ENCODE measurements around the gene FREM3.
"Not testable (repeated sequence)": the region's sequence is repeated elsewhere in the genome, so short reads cannot be mapped to it uniquely, and the experiment has no call there.

FREM3 gene

DNA sequence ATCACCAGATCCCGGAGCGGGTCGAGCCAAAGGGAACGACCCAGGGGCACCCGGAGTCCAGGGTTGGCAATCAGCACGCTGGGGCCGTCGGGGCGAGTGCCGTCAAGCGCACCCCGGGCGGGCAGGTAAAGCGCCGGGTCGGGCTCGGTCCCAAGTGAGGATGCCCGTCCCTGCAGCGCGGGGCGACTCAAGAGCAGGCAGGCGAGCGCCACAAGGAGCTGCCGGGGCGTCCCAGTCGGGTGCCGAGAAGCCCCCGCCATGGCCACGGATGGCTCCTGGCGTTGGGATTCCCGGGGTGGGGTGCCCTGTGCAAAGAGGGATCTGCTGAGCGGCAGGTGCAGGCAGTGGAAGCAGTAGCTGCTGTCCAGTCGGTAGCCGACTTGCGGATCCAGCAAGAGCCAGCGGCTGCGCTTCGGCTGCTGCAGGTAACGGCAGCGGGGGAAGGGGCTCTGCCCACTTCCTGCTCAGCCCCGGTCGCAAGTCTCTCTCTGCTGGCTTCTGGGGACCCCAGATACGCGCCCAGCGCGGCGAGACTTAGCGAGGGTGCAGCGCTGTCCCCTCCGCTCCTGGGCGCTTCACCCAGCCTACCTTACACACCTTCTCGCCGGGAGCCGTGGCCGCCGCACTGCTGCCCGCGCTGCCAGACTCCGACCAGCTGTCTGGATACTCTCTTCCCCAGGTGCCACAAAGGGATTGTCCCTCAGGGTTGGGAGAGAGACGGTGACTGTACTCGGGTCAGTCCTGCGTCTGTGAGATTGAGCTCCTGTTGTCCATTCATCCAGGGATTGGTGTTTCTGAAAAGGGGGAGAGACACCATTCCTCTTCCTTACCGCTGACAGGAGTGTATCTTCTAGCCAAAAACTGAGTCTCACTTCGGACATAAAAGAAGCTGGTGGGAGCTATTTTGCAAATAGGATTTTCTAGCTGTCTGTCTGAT is at the start of gene FREM3:
TSS of gene FREM3 (minus strand) at position 260 of the 937 bp plus-strand sequence. CDS start at position 260, 0 bp downstream.
- no peak for DNase-seq (ENCODE audit: low spot score)

DNA sequence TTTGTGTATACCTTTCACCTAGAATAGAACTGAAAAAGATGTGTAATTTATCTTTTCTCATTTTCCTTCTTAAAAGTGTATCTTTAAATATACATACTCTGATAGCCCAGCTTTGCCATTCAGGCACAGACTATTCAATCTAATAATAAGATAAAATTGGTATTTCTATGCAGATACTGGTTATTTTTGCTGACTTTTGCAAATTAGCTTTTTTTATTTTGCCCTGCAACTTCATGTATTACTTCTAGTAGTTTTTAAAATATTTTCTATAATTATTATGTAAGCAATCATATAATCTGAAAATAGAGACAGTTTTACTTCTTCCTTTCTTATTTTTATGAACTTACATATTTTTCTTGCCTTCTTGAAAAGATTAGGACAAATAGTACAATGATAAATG is 45.4 kb upstream of the FREM3 start:
- DNase-seq (ENCODE audit: low spot score): no peak

GRCh38 chr4:143743591-143743990 is 43.1 kb upstream of the FREM3 start:
- DNase-seq (ENCODE audit: low spot score): no peak

DNA sequence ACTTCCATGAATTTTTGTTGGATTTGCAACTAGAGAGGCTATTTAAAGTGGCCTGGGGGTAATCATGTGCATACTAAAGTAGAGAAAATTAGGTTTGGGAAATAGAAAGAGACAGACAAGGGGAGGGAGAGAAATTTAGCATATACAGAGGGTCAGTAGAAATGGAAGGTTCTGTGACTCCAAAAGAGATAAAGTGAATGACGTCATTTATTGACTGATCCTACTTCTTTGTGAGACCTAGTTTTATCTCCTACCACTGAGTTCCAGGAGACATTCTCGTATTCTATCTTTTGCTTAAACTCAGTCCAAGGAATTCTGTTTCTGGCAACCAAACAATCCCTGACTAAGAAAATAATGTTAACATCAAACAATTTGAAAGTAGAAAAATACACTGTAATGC is 42.4 kb upstream of the FREM3 start:
- no peak for DNase-seq (ENCODE audit: low spot score)

- DNase-seq (ENCODE audit: low spot score): no peak
Observed at GRCh38 chr4:143736861-143737260, 36.4 kb upstream of the FREM3 start.

DNA sequence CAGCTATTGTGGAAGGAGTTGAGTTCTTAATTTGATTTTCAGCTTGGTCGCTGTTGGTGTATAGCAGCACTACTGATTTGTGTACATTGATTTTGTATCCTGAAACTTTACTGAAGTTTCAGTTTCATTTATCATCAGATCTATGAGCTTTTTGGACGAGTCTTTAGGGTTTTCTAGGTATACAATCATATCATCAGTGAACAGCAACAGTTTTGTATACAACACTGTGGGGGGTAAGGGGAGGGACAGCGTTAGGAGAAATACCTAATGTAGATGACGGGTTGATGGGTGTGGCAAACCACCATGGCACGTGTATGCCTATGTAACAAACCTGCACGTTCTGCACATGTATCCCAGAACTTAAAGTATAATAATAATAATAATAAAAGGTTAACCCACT is 35.6 kb upstream of the FREM3 start:
- DNase-seq (ENCODE audit: low spot score): not testable (repeated sequence)

DNA sequence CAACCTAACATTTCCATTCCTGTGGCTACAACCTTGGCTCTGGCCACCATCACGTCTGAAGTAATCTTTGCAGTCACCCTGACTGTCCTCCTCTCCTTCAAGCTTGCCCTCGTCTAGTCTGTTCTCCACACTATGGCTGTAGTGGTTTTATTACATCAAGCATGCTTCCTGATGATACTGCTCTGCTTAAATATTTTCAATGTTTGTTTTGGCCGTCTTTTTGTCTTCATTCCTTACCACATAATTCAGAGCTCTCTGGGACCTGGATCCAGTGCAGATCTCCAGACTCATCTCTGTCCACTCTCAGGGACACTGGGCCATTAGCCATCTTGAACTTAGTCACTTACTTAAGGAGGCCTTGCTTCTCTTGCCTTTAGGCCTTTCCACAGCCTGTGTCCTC is 27.7 kb upstream of the FREM3 start:
- DNase-seq (ENCODE audit: low spot score): no peak

- DNase-seq (ENCODE audit: low spot score): no peak
Observed at GRCh38 chr4:143726714-143727113, 26.2 kb upstream of the FREM3 start.

GRCh38 chr4:143721317-143721716 is 20.8 kb upstream of the FREM3 start:
- no peak for DNase-seq (ENCODE audit: low spot score)

- not testable (repeated sequence) for DNase-seq (ENCODE audit: low spot score)
Observed at GRCh38 chr4:143718748-143719147, 18.3 kb upstream of the FREM3 start.

DNA sequence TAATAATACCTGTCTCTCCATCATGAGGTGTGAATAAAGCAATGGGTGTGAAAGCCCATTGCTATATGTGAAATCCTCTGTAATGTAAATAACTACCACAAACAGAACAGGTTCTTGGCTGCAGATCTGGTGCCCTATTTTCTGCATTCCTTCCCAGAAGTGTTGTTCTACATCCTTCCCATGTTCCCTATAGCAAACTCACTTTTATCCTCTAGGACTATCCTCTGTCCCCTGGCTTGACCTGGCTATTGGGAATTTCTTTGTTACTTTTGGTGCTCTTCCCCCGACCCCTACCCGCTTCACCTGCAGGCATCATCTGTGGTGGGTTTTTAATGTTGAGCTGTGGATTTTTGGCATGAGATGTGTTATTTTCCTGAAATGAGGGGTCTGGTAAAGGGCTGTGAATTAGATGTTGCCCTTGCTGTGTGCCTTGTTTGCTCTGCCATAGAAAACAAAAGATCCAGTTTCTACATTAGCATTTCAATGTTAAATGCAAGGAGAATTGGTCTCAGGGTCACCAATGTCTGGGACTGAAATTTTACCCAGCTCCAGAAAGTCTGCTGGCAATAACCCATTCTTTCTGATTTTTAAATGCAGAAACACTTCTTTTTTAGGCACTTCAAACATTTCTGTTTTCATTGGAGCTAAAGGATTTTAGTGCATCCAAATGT is 13.6 kb upstream of the FREM3 start:
- no peak for DNase-seq (ENCODE audit: low spot score)

DNA sequence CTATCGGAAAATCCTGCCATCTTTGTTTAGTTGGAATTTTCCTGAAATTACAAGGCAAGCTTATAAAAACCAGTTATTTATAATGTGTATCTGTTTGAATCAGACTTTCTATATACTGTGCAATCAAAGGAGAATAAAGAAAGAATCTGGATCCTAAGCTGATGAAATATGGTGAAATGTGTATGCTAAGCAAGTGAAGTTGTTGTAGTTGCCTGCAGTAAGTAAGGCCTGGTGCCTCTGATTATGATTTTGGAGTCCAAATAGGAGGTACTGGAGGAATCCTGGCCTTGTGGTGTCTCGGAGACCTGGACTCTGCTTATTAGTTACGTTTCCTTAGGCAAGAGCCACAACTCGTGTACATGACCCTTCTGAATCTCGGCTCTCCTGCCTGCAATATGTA is 13.1 kb upstream of the FREM3 start:
- no peak for DNase-seq (ENCODE audit: low spot score)

GRCh38 chr4:143712155-143712550 is 11.7 kb upstream of the FREM3 start:
- no peak for DNase-seq (ENCODE audit: low spot score)

GRCh38 chr4:143711543-143712154 is 11.2 kb upstream of the FREM3 start:
- DNase-seq (ENCODE audit: low spot score): no peak

DNA sequence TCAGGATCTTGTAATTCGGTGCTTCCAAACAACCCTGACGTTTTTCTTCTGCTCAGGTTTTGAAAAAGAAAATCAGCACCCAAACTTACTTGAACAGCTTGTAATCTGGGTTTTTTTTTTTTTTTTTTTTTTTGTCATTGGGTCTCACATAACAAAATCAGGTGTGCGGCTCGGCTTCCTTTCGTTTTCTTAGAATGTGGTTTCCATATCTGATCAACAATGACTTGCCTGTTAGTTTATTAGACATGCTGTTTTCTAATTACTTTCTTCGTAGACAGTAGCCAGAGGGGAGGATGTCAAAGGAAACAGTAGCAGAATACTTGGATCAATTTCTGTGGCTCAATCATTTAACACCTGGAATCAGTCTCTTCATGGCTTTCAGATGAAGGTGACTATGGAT is 890 bp upstream of the FREM3 start:
- no peak for DNase-seq (ENCODE audit: low spot score)

DNA sequence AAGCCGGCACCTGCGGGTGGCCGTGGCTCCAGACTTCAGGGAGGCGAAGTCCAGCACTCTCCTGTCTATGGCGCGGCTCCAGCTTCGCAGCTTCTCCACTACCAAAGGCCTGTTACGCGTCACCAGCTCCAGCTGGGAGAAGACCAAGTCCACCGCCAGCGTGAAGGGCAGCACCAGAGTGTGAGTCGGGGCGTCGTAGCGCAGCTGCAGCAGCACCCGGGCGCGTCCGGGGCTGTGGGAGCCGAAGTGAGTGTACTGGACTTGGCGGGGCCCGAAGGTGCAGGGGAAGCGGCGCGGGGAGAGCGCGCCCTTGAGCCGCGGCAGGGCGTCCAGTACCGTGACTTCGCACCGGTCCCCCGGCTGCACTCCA is 444 bp downstream of the FREM3 start:
- no peak for DNase-seq (ENCODE audit: low spot score)

DNA sequence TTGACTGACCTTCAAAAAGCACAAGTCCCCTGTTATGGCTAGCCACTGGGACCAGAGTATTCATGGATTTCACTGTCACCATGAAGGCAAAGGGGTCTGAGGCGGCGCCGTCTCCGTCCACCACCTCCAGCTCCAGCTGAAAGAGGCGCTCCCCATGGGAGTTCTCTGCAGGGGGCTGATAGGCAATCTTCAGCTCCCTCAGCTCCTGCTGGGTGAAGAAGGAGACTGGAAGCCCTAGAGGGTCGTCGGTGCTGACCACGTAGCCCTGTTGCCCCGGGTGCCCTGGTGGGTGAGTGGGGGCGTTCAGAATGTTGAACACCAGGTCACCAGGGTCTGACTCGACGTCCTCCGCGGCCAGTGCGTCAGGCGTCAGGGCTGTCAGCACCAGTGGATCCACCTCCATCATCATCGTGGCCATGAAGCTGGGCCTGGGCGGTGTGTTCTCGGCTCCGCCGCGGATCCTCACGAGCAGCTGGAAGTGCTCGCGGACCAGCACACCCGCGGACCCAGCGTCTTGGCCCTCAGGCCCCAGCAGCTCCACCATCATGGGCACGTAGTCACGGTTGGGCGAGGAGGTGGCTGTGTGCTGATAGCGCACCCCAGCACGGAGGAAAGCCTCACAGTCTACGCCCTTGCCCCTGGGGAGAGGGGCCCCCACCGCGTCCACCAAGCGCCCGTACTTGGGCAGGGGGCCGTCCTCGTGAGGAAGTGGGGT is 987 bp downstream of the FREM3 start:
- DNase-seq (ENCODE audit: low spot score): no peak

DNA sequence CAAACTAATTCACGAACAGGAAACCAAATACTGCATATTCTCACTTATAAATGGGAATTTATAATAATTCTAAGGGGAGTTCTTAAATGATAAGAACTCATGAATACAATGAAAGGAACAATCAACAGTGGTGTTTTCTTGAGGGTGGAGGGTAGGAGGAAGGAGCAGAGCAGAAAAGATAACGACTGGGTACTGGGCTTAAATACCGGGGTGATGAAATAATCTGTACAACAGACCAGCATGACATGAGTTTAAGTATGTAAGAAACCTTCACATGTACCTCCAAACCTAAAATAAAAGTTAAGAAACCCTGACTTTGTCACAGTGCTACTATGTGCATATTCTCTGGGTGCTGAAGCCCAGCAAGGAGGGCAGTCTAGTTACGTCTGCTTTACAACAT is 6.6 kb downstream of the FREM3 start:
- DNase-seq (ENCODE audit: low spot score): no peak

GRCh38 chr4:143692241-143692640 is 8.2 kb downstream of the FREM3 start:
- no peak for DNase-seq (ENCODE audit: low spot score)

DNA sequence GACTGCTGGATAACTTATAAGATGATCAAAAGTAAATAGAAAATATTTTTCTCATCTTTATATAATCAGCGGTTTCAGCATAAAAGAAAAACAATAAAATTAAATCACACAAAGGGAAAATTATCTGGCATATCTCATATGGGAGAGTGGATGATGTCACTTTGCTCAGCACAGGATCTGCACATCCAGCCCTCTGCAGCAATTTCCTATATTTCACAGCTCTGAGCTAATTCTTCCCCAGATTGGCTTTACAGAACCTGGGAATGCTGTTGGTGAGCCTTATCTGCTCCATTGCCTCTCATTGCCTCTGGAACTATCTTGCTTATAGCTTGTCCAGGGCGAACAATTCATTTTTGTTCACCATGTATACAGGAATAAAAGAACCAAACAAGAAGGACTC is 21.0 kb downstream of the FREM3 start:
- no peak for DNase-seq (ENCODE audit: low spot score)

GRCh38 chr4:143673629-143674028 is 26.8 kb downstream of the FREM3 start:
- not testable (repeated sequence) for DNase-seq (ENCODE audit: low spot score)

- no peak for DNase-seq (ENCODE audit: low spot score)
Observed at GRCh38 chr4:143668930-143669552, 31.4 kb downstream of the FREM3 start.
